HEK293T (cell line): ENCODE measurements around the gene ADAP1.

Experiments
- ARNT ChIP-seq: fragments of 450-650 bp; IDR thresholded peaks from 2 replicates; pipeline ENCODE4 v1.6.1; 2017; ENCODE audit warnings: mild to moderate bottlenecking
- BHLHE40 ChIP-seq: fragments of 450-650 bp; IDR thresholded peaks from 2 replicates; pipeline ENCODE4 v1.6.1; 2016; ENCODE audit warnings: mild to moderate bottlenecking, moderate library complexity, borderline replicate concordance
- ELF4 ChIP-seq: fragments of 450-650 bp; IDR thresholded peaks from 2 replicates; pipeline ENCODE4 v1.6.1; 2017; ENCODE audit warnings: antibody characterized with exemption
- FOXA1 ChIP-seq: fragments of 450-650 bp; IDR thresholded peaks from 2 replicates; pipeline ENCODE4 v1.6.1; 2016; ENCODE audit warnings: mild to moderate bottlenecking
- FOXM1 ChIP-seq: fragments of 450-650 bp; IDR thresholded peaks from 2 replicates; pipeline ENCODE4 v1.6.1; 2017; ENCODE audit warnings: mild to moderate bottlenecking, borderline replicate concordance
- HDGF ChIP-seq: fragments of 450-650 bp; IDR thresholded peaks from 2 replicates; pipeline ENCODE4 v1.6.1; 2017; ENCODE audit warnings: antibody characterized with exemption, borderline replicate concordance
- LEF1 ChIP-seq: fragments of 450-650 bp; IDR thresholded peaks from 2 replicates; pipeline ENCODE4 v1.6.1; 2017; ENCODE audit warnings: mild to moderate bottlenecking, borderline replicate concordance
- NFRKB ChIP-seq: fragments of 450-650 bp; IDR thresholded peaks from 2 replicates; pipeline ENCODE4 v1.6.1; 2016; ENCODE audit warnings: mild to moderate bottlenecking, moderate library complexity
- SP1 ChIP-seq: fragments of 450-650 bp; IDR thresholded peaks from 2 replicates; pipeline ENCODE4 v1.6.1; 2017
- SUZ12 ChIP-seq: fragments of 450-650 bp; IDR thresholded peaks from 2 replicates; pipeline ENCODE4 v1.6.1; 2016; ENCODE audit warnings: mild to moderate bottlenecking
- TARDBP ChIP-seq: fragments of 450-650 bp; IDR thresholded peaks from 2 replicates; pipeline ENCODE4 v1.6.1; 2016
- TF ChIP-seq, protein P1 (sequence below): fragments of 450-650 bp; IDR thresholded peaks from 2 replicates; pipeline ENCODE4 v1.6.1; 2016

GRCh38 chr7:867001-867405 lies 87.5 kb downstream of the ADAP1 start:
- no peak for TF ChIP-seq TARDBP
- no peak for TF ChIP-seq SP1
- no peak for TF ChIP-seq ARNT
- no peak for TF ChIP-seq LEF1
- TF ChIP-seq, protein P1, sequence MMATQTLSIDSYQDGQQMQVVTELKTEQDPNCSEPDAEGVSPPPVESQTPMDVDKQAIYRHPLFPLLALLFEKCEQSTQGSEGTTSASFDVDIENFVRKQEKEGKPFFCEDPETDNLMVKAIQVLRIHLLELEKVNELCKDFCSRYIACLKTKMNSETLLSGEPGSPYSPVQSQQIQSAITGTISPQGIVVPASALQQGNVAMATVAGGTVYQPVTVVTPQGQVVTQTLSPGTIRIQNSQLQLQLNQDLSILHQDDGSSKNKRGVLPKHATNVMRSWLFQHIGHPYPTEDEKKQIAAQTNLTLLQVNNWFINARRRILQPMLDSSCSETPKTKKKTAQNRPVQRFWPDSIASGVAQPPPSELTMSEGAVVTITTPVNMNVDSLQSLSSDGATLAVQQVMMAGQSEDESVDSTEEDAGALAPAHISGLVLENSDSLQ, result no peak
- TF ChIP-seq BHLHE40, result no peak
- TF ChIP-seq NFRKB, result no peak
- no peak for TF ChIP-seq HDGF
- TF ChIP-seq FOXM1, result no peak
- no peak for TF ChIP-seq ELF4
- TF ChIP-seq SUZ12, result no peak
- TF ChIP-seq FOXA1, result no peak
